HTERT RPE-1 (cell line): ENCODE data around the gene FTCD.

Experiments used
- in situ Hi-C: fragments of 300-500 bp; cut with MboI; formaldehyde crosslinking; loops from 4 replicates; pipeline ENCODE4 v1.14.3; 2020; ENCODE audit warnings: low sequenced_read_pairs

FTCD gene

DNA sequence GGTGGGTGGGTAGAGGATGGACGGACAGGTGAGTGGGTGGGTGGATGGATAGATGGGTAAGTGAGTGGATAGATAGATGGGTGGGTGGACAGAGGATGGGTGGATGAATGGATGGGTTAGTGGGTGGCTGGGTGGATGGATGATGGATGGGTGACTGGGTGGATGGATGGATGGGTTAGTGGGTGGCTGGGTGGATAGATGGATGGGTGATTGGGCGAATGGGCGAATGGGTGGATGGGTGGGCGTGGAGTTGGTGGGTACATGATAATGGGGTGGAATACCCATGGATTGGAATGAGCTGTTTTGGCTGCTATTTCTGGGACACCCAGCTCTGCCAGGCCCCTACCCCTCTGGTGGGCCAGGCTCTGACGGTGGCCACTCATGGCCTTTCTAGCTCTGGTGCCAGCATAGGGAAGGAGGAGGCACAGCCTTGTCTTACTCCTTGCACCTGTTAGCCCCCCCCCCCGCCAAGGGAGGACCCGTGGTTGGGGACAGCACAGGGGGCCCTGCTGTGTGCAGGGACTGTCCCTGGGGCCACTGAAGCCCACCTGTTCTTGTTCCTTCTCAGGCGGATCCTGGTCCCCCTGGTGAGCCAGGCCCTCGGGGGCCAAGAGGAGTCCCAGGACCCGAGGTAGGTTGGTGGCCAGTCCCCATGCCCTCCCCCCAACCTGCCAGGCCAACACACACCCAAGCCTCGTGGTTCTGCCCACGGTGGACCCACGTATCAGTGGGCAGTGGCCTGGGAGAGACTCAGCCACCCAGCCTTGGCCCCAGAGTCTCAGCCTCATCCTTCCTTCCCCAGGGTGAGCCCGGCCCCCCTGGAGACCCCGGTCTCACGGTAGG lies 31.1 kb downstream of the FTCD start:
- in situ Hi-C loops = no loop called here

DNA sequence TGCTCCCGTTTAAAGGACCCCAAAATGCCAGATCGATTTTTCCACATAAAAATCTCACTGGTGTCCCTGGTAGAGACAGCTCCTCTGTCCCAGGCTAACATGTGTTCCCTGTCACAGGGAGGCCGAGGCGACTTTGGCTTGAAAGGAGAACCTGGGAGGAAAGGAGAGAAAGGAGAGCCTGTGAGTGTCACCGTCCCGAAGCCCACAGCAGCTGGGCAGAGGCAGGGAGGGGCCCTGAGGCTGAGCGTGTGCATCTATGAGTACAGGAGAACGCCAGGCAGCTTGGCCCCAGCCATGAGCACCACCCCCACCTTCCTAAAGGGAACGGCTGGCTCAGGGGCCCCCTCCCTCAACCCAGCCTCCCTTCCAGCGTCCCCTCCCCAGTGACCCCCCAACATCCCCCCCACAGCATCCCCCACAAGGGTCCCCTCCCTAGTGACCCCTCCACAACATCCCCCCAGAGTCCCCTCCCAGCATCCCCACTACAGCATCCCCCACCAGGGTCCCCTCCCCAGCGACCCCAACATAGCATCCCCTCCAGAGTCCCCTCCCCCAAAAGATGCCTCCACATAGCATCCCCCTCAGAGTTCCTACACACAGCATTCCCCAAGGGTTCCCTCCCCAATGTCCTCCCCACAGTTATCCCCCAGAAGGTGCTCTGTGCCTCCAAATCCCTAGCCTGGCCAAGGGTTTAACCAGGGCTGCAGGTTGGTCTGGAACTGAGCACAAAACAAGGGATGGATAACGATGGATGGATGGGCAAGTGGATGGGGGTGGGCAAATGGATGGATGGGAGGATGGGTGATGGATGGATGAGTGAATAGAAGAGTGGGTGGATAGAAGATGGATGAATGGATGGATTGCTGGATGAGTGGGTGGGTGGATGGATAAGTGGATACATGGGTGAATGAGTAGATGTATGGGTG lies 32.4 kb downstream of the FTCD start:
- in situ Hi-C loops = no loop called here

DNA sequence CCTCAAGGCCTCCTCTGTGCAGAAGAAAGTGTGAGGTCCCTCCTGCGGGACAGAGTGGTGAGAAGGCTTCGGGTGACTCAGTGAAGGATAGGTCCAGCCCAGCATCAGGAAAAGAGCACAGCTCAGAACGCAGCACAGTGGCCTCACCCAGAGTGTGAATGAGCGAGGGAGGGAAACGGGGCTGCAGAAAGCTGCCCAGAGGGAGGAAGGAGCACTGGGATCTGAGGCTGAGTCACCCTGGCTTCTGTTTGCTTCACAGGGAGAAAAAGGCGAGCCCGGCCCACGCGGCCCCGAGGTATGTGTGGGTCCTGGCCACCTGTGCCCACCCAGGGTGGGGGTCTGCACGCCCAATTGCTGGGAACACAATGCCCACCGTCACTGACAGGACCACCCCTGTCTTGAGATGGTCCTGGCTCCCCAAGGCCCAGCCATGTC lies 33.1 kb downstream of the FTCD start:
- in situ Hi-C loops = no loop called here

DNA sequence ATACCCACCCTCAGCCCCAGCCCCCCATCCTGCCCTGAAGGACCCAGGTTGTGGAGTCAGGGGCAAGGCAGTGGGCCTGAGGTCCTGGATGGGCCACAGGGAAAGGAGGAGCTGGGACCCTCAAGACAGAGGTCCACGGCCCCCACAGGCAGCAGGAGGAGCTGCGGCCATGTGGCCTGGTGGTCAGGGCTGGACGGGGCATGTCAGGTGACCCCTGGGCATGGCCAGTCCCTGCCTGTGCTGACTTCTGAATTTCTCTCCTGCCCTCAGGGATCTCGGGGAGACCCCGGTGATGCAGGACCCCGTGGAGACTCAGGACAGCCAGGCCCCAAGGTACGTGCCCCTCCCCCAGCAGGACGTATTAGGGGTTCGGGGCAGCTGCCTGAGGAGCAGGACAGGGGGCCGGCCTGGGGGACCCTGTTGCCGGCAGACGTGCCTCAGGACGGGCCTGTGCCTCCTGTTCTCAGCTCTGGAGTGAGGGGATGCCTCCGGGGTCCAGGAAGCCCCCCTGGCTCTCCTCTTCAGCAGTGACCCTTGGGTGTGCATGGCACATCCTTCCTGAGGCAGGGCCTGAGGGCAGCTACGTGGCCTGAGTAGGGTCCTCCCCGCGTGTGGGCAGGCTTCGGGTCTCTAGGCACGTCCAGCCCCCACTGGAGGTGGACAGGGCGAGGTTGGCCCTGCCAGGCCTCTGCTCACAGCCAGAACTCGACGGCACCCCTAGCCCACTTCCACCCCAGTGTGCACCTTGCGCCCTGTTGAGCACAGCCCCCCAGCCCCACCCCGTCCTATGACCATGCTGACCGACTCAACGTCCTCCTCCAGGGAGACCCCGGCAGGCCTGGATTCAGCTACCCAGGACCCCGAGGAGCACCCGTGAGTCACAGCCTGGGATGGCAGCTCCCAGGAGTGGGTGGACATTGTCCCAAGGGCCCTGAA lies 33.8 kb downstream of the FTCD start:
- in situ Hi-C loops = no loop called here

DNA sequence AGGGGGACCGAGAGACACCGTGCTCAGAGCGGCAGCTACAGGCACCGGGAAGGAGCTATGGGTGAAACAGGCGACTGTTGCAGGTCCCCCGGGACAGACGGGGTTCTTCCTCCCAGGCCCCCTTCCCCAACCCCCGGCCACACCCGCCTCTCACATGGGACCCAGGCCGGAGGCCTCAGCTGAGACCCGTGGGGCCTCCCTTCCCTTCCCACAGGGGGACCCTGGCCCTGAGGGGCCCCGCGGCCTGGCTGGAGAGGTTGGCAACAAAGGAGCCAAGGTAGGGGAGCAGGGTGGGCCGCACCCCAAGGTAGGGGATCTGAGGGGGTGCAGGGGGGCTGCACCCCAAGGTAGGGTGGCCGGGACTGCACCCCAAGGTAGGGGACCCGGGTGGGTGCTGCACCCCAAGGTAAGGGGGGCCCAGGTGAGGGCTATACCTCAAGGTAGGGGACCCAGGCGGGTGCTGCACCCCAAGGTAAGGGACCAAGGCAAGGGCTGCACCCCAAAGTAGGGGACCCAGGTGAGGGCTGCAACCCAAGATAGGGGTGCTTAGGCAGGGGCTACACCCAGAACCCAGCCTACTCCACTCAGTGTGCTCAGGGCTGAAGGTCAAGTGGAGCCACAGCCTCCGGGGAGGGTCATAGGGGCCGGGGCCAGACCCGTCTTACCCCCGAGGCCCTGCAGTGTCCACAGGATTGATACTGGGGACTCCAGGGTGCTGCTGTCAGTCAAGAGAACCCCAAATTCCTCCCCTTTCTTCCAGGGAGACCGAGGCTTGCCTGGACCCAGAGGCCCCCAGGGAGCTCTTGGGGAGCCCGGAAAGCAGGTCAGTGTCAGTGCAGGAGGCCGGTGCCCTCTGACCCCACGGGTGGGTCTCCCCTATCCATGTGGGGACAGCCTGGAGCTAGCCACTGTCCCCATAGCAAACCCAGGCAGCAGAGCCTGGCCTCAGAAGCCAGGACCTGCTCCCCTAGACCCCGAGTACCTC lies 34.8 kb downstream of the FTCD start:
- in situ Hi-C loops = no loop called here

DNA sequence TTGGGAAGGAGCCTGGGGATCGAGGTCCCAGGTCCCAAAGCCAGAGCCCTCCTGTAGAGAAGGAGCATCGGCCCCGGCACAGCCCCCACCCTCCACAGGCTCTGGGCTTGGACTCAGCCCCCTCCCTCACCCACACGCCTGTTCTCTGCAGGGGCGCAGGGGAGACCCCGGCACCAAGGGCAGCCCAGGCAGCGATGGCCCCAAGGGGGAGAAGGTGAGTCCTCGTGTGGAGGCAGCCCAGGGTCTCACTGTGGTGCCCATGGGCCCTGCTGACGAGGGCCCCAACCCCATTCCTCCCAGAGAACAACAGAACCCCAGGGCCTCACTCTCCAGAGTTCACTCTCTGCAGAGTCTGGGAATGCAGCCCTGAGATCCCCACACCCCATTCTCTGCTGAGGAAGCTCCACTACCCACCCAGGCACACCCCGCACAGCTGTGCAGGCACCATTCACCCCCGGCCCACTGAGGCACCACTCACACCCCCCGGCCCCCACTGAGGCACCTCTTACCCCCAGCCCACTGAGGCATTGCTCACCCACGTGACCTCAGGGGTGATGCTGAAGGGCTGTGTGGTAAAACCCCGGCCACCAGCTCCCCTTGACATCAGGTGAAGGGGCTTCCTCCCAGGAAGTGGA lies 35.6 kb downstream of the FTCD start:
- in situ Hi-C loops = no loop called here

DNA sequence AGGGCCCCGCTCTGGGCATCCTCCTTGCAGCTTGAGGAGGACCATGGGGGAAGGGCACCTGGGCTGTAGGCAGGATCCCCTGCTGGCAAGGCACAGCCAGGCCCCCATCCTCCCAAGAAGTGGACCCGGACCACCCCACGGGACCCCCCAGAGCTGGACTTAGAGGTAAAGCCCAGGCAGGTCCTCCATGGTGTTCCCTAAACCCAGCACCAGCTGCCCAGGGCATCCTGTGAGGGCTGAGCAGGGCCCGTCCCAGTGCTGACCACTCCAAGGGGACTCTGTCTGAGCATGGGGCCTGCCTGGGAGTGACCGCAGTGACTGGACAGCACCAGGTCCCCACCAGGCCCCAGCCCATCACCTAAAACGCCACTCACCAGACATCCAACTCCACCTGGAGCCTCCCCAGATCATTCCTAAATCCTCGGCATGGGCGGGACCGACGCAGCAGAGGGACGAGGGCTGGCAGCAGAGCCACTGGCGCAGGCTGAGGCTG lies 36.2 kb downstream of the FTCD start:
- in situ Hi-C loops = no loop called here

DNA sequence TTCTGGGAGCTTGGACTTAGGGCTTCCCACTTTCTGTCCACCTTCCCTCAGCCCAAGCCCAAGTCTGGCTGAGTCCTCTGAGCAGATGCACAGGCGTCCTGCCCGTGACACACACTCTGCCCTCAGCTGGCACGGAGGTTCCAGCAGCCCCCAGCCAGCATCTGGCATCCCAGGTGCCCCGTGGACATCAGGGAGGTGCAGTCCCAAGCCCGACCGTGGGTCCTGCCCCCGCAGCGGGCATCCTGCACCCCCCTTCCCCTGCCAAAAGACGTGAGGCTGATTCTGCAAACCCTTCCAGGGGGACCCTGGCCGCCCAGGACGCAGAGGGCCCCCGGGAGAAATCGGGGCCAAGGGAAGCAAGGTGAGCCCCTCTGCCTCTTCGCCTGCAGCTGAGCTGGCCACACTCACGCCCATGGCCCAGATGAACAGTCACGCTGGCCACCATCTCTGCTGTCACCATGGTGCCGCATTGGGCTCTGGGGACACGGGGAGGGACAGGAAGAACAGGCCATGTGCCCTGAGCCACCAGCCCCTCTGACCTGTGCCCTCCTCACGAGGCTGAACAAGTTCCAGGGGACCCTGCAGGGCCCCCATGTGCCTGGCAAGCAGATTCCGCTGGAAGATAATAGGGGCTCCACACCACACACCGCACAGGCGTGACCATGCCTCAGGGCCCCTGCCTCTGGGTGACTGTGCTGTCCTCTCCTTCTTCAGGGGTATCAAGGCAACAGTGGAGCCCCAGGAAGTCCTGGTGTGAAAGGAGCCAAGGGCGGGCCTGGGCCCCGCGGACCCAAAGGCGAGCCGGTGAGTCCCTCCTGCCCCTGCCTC lies 36.8 kb downstream of the FTCD start:
- in situ Hi-C loops = no loop called here

DNA sequence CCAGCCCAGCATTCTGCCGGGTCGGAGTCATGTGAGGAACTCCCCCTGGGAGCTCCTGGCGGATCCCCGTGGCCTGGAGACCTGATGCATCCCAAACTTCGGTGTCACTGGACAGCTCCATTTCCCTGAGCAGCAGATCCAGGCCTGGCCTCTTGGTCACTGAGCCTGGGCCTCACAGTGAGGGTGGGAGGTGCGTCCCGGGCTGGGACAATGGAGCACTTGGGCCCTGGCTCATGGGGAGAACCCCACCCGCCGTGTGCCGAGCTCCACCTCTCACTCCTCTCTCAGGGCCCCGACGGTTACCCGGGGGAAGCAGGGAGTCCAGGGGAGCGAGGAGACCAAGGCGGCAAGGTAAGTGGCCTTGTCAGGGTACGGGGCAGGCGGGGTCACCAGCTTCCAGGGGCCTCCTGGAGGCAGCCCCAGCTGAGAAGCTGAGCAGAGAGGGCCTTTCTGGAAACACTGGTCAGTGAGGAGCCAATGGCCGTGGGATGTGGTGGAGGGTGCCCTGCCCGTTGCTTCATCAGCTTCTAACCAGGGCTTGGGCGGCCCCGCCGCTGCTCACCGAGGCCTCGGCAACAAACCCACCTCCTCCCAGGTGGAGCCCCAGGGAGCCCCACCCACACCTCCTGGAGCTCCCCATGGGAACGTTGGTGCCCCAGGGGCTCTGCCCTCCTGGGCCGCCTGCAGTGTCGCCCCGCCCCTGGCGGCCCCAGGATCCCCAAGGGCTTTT lies 37.6 kb downstream of the FTCD start:
- in situ Hi-C loops = no loop called here

DNA sequence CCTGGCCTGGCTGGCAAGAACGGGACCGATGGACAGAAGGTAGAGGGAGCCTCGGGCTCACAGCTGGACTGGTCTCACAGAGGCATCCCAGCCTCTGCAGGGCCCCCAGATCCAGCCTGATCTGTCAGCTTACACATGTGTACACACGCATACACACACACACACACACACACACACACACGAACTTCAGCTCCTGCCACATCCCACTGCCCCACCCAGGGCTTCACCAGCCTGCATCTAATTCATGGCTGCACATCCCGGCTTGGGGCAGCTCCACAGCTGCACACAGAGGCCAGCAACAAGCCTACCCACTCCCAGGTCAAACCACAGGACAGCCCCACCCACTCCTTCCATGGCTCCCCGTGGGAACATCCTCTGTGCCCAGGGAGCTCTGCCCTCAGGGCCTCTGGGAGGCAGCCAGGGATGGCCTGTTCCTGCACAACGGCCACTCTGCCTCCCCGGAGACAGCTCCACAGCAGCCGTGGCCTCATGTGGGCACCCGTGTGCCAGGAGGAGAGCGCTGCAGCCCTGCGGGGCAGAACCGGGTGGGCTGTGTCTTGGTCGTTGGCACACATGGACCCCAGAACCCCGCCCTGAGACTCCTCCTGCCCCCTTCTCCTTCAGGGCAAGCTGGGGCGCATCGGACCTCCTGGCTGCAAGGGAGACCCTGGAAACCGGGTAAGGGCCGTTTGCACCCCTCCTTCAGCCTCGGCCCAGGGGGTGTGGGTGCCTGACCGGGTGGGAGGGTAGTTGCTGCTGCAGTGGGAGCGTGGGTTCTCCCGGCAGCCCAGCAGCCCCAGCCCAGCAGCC lies 38.4 kb downstream of the FTCD start:
- in situ Hi-C loops = no loop called here

DNA sequence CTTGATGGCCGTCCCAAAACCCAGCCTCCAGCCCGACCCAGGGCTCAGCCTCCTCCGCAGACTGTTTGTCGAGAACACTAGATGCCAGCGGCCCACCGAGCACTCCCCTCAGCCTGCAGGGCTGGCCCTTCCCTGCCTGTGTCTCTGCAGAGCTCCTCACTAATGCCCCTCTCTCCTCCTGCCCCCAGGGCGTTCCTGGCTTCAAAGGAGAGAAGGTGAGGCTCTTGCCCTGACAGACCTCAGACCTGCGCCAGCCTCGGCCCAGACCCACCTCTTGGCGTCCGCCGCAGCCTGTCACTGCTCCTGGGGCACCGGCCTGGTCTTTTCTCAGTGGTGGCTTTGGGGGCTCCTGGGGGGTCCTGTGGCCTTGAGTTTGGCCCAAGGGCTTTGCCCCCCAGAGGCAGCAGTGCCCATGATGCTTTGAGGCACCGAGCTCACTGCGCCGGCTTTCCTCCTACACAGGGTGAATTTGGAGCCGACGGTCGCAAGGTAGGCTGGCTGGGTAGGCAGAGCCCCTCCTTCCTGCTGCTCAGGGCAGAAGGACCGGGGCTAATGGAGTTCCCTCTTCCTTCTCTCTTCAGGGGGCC lies 39.1 kb downstream of the FTCD start:
- in situ Hi-C loops = no loop called here

DNA sequence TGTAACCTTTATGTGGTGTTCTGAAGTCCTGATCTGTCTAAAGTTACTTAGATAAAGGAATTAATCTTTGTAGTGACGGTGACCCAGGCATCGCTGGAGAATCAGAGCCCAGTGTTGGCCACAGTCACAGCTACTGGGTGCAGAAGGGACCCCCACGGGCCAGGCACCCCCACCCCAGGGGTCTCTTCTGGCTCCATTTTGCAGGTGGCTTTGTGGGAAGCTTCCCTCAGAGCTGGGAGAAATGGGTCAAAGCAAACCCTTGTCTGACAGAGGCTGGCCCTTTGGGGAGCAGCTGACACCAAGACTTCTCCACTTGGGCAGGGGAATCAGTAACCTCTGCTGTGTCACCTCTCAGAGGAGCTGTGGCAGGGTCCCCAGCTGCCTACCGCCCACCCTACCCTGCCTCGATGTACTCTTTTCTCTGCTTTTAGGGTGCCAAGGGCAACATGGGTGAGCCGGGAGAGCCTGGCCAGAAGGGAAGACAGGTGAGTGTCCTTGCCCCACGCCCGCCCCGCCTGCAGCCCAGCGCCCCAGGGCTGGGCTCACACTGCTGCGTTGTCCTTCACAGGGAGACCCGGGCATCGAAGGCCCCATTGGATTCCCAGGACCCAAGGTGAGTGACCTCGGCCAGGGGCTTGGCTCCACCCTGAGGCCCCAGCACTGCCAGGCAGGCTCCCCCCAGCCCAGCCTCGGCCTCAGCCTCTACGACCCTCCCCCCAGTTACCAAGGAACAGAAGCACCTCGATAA lies 39.8 kb downstream of the FTCD start:
- in situ Hi-C loops = no loop called here

DNA sequence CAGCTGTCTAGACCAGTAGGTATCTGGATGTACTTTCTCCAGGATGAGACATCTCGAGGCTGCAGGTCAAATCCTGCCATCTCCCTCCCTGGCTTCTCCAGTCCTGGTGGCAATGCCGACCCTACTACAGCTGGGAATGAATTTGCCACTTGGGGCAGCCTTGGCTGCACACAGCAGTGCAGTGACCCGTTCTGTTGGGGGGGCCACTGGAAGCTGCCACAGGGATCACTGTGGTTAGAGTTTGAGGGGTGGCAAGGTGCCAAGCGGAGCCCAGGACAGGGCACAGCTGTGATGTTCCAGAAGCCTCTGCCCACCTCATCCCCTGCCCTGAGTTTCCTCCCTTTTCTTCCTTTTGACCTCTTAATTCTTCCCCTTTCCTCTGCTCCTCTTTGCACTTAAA lies 40.4 kb downstream of the FTCD start:
- in situ Hi-C loops = no loop called here

DNA sequence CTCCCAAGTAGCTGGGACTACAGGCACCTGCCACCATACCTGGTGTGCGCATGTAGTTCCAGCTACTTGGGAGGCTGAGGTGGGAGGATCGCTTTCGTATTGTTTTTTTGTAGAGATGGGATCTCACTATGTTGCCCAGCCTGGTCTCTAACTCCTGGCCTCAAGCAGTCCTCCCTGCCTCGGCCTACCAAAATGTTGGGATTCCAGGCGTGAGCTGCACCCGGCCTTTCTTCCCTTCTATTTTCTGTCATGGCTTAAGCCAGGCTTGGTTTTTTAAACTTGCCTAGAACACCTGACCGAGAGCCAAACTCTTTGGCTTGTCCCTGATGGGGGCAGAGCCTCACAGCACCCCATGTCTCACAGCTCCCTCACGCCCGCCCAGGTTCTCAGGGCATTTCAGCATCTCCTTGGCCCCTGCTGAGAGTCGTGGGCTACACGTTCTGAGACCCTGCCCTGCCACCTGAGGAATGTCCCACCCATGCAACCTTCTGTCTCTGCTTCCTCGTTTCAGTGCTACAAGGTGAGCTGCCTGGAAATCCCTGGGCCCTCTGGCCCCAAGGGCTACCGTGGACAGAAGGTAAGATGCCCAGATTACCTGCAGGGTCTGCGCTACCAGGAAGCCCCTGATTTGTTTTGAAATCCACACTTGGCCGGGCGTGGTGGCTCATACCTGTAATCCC lies 41.7 kb downstream of the FTCD start:
- in situ Hi-C loops = no loop called here

DNA sequence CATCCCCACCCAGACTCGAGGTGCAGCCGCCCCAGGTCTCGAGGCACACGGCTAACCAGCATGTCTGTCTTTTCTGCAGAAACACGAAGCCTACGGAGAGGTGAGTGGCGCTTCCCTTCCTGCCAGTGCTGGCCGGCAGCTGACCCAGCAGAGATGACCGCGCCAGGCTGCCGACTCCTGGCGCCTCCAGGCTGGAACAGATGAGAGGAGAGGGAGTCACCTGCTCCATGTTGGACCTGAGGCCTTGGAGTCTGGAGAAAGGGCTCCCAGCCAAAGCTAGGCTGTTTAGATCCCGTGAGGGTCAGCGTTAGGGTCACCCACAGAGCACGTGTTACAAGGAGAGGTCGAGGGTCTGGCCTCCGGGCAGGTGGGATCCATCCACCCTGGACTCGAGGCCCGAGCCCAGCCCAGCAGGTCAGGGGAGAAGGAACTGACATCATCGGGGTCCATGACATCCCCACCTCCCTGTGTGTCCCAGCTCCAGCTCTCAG lies 42.6 kb downstream of the FTCD start:
- in situ Hi-C loops = no loop called here
